Measurements from ENCODE around the gene CSNK1G2. TPM values are rescaled to one million over a fixed set of nuclear protein-coding genes. Genes with fewer than 3 reads are reported as not detected.

CSNK1G2 gene
- total RNA-seq, 1 donor from 2014 or later, result 24.3 TPM

Other genes starting within 250 kb of the CSNK1G2 start
- gene ONECUT3, start 187.7 kb upstream of the CSNK1G2 start, total RNA-seq, result not detected
- gene ATP8B3, start 128.9 kb upstream of the CSNK1G2 start, total RNA-seq, result 0.46 TPM
- 13.6 TPM for gene REXO1, start 92.7 kb upstream of the CSNK1G2 start, total RNA-seq
- 6.2 TPM for gene KLF16, start 77.6 kb upstream of the CSNK1G2 start, total RNA-seq
- 55.7 TPM for gene ABHD17A, start 55.7 kb upstream of the CSNK1G2 start, total RNA-seq
- gene ADAT3, start 35.8 kb upstream of the CSNK1G2 start, total RNA-seq, result 2.1 TPM
- 16.2 TPM for gene SCAMP4, start 35.8 kb upstream of the CSNK1G2 start, total RNA-seq
- 56.3 TPM for gene BTBD2, start 74.5 kb downstream of the CSNK1G2 start, total RNA-seq
- 238 TPM for gene MKNK2, start 110.1 kb downstream of the CSNK1G2 start, total RNA-seq
- 15.6 TPM for gene MOB3A, start 155.2 kb downstream of the CSNK1G2 start, total RNA-seq
- 1.7 TPM for gene IZUMO4, start 155.7 kb downstream of the CSNK1G2 start, total RNA-seq
- gene AP3D1, start 210.4 kb downstream of the CSNK1G2 start, total RNA-seq, result 69.6 TPM
- gene DOT1L, start 222.8 kb downstream of the CSNK1G2 start, total RNA-seq, result 9.6 TPM